Epidermal melanocyte (primary cell): ENCODE data around the gene PARP2.
A peak's percentile ranks its signal among the peaks of the same experiment; 100 is the strongest.
"Not testable (repeated sequence)": the region's sequence is repeated elsewhere in the genome, so short reads cannot be mapped to it uniquely, and the experiment has no call there.

Source experiments
- DNase-seq: peaks from one replicate; pipeline ENCODE4 v3.0.0; 2011; ENCODE audit warnings: low spot score; ENCODE audit not compliant: insufficient read length

Gene PARP2, protein sequence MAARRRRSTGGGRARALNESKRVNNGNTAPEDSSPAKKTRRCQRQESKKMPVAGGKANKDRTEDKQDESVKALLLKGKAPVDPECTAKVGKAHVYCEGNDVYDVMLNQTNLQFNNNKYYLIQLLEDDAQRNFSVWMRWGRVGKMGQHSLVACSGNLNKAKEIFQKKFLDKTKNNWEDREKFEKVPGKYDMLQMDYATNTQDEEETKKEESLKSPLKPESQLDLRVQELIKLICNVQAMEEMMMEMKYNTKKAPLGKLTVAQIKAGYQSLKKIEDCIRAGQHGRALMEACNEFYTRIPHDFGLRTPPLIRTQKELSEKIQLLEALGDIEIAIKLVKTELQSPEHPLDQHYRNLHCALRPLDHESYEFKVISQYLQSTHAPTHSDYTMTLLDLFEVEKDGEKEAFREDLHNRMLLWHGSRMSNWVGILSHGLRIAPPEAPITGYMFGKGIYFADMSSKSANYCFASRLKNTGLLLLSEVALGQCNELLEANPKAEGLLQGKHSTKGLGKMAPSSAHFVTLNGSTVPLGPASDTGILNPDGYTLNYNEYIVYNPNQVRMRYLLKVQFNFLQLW

DNA sequence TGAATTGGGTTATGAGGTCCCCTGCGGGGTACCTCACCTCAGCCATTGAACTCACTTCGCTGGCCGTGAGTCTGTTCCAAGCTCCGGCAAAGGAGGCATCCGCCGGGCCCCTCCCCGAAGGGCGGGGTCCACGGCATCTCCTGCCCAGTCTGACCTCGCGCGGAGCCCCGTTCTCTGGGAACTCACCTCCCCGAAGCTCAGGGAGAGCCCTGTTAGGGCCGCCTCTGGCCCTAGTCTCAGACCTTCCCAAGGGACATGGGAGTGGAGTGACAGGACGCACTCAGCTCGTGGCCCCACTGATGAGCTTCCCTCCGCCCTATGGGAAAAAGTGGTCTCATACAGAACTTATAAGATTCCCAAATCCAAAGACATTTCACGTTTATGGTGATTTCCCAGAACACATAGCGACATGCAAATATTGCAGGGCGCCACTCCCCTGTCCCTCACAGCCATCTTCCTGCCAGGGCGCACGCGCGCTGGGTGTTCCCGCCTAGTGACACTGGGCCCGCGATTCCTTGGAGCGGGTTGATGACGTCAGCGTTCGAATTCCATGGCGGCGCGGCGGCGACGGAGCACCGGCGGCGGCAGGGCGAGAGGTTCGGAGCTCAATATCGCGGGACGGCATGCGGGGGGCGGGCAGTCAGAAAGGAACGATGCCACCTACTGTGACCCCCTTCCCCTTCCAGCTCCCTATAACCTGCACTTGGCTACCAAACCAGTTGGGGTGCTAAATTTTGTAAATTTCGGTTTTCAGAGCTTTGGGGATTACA, at the start of gene PARP2:
PARP2 (plus strand) TSS at position 544 of the 770 bp plus-strand sequence; CDS start at position 551, 7 bp downstream.
- DNase-seq: peak; percentile 75

DNA sequence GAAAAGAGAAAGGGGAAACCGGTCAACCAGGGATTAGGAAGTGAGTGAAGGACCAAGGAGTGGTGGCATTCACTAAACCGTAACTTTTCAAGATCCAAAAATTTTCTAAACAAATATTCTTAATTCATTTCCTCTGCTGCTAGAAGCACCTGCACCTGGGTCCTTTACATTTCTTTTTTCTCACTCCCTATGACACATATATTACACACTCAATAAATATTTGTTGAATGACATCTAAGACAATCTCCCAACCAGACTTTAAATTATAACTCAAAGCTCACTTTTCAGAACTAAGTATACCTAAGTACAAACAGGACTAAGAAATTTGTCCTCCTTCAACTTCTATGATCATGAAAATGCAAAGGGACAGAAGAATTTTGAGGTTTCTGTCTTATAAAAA, 48.8 kb upstream of the PARP2 start:
- no peak for DNase-seq

DNA sequence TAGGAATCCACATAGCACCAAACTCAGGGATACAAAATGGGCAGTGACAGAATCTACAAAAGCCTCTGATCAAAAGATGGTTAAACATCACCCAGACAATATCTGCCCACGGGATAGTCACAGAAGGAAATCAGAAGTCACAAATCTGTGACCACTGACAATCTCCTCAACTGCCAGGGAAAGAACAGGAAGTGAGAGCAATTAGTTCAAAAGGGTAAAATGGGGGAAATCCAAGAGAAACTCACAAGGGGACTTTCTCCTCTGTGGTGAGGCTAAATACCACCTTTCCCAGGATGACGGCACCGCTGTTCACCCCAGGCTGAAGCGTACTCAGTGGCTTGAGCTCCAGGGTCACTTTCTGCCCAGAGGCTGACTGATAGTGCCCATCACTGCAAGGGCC, 48.4 kb upstream of the PARP2 start:
- DNase-seq: no peak

DNA sequence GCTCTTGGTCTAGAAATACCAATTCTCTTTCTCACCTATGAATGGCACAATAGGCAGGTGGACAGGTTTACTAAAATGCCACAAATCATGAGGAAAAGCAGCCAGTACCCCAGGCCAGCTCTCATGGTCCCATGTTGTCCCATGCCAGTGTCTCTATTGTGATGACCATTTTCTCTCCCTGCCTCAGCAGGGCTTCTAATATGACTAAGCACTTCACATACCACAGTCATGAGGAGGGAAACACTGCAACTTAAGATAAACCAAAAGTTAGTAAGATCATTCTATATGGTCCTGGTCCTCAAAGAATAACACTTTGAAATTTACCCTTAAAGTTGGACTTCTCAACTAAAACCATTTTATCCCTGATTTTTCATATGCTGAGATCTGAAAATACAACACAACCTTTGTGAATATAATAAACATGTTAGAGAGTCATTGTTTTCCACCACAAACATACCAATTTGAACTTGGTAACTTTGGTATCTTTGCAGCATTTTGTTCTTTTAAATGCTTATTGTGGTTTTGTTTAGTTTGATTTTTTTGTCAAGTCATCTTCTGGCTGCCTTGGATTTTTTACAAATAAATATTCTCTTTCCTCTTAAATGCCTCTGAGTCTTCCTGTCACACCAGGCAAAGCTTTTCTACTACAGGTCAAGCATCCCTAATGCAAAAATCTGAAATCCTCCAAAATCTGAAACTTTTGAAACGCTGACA, 41.2 kb upstream of the PARP2 start:
- DNase-seq: no peak

DNA sequence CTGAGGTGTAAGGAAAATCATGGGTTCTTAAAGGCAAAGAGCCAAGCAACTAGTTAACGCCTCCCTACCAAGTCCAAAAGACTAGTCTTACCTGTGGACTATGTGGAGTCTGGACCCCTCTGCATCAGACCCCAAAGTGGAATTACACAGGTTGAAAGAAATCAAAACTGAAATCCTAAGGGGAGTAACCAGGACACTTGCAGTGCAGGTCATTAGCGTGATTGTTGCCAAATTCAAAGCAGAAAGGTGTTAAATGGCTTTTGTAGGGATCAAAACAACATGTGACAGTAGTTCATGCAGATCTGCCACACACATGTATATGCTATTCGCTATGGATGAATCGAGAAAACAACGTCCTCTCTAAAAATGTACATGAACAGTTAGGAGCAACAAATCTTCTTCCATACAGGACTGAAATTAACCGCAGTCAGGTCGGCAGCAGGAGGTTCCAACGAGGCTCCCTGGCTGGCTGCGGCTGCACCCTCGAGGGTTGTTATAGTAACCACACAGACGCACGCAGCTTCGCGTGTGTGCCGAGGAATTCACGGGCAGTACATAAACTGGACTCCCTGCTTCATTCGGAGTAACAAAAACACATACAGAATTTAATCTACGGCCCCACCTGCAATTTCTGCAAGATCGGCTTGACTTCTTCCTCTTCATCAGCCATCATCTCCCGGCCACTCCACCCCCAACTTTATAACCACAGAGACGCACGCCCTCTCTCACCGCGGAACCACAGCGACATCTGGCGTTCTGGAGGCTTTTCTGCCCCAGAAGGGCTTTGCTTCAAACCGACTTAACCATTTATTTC, 38.0 kb upstream of the PARP2 start, which contains the start of gene TTC5:
TTC5 (minus strand) TSS at position 687 of the 814 bp plus-strand sequence; CDS start at position 673, 14 bp downstream.
- peak; percentile 88 for DNase-seq

DNA sequence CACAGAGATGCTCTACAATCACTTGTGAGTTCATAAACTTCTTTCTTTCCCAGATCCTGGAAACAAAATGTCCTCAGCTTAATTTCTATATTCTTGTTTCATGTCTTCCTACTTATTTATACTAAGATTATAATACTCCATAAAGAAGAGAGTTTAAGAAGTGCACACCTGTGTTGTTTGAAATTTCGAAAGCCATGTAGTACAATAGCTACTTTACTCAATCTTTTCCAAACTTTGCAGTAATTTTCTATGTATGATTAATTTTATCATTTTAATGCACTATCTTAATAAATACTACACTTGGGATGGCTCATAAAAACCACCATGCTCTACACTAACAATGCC, 37.4 kb upstream of the PARP2 start:
- DNase-seq: no peak

DNA sequence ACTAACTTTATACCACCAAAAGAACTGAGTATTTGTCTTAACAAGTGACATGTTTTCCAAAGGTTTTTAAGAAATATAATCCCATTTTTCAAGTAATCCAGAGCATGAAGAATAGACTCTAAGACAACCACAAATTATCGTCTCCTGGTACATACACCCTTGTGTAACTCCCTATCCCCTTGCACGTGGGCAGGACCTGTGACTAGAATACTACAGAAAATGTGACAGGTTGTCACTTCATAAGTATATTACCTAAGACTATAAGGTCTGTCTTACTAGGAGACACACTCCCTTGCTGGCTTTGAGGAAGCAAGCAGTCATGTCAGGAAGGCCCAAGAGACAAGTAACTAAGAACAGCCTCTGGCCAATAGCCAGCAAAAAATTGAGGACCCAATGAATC, 29.4 kb upstream of the PARP2 start:
- DNase-seq: no peak

DNA sequence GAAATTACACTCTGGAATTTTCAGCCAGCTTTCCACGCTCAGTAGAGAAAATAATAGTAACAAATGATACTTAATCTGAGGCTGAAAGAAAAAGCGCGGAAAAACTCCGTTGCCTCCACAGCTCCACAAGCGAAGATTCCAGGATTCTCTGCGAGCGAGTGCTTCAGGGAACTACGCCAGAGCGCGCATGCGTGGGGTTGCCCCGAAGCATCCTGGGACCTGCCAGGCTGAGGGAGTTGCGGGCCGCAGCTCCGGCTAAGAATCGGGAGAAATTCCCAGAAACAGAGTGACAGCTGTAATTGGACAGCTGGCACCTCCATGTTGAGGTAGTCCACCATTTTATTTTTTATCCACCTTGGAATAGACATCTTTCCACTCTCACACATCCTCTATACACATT, 25.7 kb upstream of the PARP2 start:
- DNase-seq: no peak

DNA sequence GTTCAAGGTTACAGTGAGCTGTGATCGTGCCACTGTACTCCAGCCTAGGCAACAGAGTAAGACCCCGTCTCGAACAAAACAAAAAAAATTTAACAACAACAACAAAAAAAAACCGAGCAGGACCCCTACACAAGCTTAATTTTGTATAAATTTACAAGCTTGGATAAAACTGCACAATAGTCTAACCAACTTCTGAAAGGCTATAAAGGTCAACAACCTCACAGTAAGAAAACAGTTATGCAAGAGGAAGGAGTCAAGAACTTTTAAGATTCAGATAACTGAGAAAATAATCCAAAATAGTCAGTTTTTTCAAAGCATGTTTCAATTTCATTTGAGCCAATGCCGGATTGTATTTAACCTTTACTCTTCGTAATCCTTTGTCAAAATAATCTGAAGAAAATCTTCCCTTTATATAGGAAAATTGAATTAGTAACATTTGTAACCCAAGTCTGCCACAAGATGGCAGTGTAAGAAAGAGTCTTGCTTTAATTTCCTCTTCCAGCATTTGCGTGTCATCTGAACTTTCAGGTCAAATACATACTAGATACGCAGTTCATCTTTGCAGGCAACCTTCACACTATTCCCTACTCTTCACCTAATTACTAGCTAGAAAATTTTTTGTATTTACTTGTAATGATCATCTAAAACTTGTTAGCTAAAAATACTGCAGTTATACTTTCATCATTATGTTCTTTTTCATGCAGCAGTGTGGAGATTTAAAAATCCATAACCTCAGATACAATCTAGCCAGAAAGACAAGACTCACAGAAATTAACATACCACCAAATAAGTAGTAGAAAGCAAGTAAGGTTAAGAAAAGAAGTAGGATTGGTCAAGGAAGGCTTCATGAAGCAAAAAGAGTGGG, 16.2 kb upstream of the PARP2 start:
- DNase-seq: peak; percentile 71

DNA sequence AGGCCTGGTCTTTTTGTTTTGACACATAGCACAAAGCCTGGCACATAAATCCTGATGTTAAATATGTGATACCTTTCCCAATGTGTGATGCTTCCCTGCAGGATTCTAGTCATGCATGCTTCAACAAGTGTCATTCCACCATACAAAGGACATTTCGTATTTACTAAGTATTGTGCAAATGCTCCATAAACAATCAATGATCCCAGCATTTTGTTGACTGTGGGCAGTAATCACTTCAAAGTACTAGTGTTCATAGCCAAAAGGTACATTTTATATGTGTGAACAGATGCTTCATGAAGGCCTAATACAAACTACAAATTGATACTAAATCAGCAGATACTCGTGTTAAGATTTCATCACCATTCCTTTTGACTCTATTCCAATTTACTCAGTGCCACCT, 14.7 kb upstream of the PARP2 start:
- no peak for DNase-seq

DNA sequence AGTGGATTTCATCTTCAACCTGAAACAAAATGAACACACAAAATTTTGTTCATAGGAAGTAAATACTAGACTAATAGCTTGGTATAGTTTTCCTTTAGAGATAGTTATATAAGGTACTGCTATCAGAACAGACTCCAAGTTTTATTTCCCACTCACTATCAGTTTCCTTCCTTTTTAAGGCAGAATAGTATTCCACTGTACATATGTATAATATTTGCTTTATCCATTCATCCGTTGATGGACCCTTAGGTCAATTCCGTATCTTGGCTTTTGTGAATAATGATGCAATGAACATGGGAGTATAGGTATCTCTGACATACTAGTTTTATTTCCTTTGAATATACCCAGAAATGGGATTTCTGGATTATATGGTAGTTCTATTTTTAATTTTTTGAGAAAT, 14.1 kb upstream of the PARP2 start:
- DNase-seq: no peak

DNA sequence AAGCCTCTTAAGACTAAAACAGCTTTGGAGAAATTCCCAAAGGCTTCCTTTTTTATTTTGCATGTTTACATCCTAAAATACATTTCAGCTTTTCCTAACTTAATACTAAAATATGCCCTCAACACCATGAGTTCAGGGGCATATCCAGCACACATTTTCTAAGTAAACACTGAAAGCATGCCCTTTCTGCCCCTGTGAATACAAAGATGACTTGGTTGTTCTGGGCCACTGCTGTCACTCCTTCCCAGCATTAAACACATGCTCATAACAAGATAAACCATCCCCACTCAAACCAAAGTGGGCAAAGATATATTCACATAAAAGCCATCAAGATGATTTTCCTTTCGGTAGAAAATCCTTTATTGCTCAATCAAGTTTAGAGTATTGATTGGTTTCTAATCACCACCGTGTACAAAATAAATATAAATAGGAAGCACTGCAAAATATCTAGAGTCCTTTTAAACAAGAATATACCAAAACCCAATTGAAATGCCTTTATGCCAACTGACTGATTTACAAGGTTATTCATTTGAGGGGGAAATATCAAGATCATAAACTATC, 12.3 kb upstream of the PARP2 start:
- DNase-seq: no peak

DNA sequence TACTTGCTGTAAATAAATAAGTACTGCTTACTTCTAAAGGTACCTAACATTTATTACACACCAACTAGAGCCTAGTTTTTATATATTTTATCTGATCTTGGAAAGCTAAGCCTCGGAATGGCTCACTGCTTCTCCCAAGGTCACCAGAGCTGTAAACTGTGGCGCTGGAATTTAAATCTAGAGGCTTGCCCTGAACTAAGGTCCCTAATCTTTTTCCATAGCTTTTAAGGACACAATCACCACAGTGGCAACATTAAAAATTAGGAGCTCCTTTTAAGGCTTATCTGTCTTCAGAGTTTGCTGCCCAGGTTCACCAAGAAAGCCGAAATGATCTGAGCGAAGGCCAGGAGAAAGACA, 11.0 kb upstream of the PARP2 start:
- DNase-seq: no peak

DNA sequence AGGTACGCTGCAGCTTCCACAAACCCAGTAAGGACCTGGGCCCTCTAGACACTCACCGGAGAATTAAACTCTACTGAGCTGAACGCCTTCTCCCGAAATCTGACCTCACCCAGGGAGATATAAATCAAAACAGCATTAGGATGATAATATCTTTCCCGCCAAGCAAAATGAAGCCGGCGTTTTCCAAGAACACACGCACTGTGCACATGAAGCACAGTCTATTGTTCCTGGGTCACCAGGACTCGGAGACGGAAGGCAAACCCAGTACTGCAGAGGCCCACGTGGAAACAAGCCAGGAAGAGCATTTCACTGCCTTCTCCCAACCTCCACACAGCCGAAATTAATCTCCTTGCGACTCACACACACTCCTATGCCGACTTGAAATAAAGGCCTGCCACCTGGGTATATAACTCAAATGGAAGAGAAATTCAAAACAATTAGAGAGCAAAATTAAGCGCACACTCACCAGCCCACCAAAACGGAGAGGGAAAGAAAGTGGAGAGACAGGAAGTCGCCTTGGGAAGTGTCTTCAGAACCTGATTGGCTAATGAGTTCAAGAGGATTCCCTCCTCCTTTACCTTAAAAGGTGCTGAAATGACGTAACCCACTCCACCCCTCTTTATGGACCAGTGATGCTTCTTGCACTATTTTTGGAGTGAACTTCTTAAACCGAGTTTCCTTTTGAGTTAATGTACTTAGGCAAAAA, 10.5 kb upstream of the PARP2 start, which contains the start of gene CCNB1IP1:
CCNB1IP1 (minus strand) TSS at position 492 of the 706 bp plus-strand sequence. CDS start 16,756 bp downstream, outside the sequence.
- DNase-seq: peak; percentile 92

DNA sequence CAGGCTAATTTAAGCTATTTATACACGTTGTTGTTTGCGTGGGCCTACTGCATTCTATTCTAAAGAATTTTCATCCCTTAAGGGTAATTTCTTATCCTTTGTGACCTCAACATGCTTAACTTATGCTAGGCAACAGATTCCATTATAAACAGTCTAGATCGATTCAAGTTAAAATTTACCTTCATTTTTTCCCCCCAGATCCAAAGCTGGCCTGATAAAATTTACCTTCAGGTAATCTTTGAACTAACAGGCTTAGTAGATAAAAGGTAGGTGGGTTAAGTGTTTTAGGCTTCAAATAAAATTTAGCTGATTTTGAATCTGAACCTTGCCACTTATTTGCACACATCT, 10.0 kb upstream of the PARP2 start:
- no peak for DNase-seq

DNA sequence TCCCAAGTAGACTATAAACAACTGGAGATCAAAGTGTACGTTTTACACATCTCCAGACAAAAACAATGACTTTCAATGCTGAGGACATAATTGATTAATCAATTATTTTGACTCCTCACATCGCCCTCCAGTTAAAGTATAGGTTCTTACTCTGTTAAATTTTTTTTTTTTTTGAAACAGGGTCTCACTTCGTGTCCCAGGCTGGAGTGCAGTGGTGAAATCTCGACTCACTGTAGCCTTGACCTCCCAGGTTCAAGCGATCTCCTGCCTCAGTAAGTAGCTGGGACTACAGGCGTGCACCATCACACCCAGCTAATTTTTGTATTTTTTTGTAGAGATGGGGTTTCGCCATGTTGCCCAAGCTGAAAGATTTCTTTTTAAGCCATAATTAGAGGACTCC, 9.4 kb upstream of the PARP2 start:
- no peak for DNase-seq

DNA sequence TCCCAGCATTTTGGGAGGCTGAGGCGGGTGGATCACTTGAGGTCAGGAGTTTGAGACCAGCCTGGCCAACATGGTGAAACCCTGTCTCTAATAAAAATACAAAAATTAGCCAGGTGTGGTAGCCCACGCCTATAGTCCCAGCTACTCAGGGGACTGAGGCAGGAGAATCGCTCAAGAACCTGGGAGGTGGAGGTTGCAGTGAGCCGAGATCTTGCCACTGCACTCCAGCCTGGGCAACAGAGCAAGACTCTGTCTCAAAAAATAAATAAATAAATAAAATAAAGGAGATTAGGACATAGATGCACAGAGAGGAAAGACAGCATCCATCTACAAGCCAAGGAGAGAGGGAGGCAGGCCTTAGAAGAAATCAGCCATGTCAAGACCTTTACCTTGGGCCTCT, 2.4 kb upstream of the PARP2 start:
- not testable (repeated sequence) for DNase-seq

DNA sequence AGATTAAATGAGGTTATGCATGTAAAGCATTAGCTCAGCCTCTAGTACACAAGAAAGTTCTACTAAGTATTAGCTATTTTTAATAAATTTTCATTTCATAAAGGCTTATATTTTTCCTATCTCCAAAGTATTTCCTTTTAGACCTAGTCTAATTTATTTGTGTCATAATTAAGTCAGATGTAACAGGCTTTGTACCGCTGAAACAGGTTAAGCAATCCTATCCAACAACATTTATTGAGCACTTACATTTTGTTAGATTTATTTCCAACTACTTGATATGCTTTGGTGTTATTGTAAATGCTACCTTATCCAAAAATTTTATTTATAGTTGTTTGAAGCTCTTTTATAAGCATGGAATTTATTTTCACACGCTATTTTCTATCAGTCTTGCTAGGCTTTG, 1.8 kb upstream of the PARP2 start:
- no peak for DNase-seq

DNA sequence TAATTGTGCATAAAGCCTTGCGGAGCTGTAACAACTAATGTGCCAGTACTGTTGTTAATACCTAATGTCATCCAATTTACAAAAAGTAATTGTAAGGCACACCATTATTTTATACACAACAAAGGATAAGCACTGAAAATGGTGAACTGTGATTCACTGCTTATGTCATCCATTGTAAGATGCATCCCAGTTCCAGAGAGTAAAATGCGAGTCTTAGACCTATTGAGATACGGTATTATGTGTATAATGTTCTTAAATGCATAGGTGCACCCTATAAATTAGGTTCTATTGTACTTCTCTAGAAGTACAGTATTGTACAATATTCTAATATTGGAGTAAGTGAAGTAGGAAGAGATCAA, 406 bp downstream of the PARP2 start:
- no peak for DNase-seq
